GM18858 (cell line): Measurements from ENCODE around the gene OR5AS1.
"Not testable (repeated sequence)": the region's sequence is repeated elsewhere in the genome, so short reads cannot be mapped to it uniquely, and the experiment has no call there.

Experiments
- ATAC-seq: cut with Tn5 transposase; IDR thresholded peaks from one replicate; pipeline ENCODE4 v1.9.1; 2021; ENCODE audit not compliant: unreplicated experiment

Gene OR5AS1

GRCh38 chr11:56027354-56027753, at the start of gene OR5AS1:
Gene OR5AS1, plus strand, starts transcription at chr11:56027654. Its CDS starts 2,765 bp downstream, at chr11:56030419.
- no peak for ATAC-seq

GRCh38 chr11:55994525-55994924, 32.9 kb upstream of the OR5AS1 start, which contains the start of gene OR5F1:
Gene OR5F1, minus strand, starts transcription at chr11:55994625. Its CDS starts 0 bp downstream, at chr11:55994625.
- no peak for ATAC-seq

- ATAC-seq: no peak
Observed at GRCh38 chr11:56010716-56011115, 16.7 kb upstream of the OR5AS1 start.

- no peak for ATAC-seq
Observed at GRCh38 chr11:56013805-56014204, 13.6 kb upstream of the OR5AS1 start.

DNA sequence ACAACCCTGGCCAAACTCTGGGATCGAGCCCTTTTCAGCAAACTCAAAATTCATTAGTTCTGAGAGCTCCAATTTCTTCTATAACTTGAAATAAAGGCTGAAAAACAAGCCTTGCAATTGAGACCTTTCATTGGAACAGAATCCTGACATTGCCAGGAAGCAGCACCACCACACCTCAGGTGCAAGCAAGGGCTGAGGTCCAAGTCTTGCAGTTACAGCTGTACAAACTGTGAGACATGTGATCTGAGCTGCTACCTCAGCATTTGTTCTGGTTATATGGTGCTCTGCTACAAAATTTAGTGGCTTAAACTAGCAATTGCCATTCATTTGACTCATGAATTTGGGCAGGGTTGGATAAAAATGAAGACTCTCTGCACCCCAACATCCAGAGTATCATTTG, 18.1 kb downstream of the OR5AS1 start:
- no peak for ATAC-seq

DNA sequence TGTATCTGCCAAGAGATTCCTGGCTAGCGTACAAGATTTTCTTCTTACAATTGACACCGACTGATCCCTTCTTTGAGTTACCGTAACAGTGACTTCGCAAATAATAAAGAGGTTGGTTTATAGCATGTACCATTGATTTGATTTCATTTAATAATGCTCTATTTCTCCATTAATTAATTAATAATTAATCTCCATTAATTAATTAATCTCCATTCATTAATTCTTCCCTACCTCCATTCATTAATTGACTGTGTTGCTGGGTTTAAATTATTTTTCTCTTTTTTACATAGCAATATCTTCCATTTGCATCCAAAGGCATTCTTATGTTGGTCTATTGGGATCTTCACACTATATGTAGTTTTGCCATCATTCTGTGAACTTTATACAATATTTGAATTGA, 21.0 kb downstream of the OR5AS1 start:
- ATAC-seq: no peak

DNA sequence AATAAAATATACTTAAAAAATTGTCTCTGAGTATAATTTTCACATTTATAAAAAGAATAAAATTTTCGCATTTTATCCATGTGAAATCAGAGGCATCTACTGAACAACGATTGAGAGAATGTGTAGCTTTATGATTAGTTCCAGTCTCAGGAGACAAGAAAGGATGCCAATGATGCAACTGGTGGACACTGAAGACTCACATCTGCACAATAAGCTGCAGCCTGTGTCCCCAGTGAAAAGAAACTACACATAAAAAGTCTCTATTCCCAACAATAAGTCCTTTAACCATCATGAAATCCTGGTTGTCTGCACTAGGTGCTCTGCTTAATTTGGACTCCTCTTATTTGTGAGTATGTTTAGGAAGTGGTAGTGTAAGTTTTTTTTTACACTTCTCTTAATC, 22.0 kb downstream of the OR5AS1 start:
- no peak for ATAC-seq

- ATAC-seq: not testable (repeated sequence)
Observed at GRCh38 chr11:56056366-56056765, 28.9 kb downstream of the OR5AS1 start.

GRCh38 chr11:56057661-56058237, 30.3 kb downstream of the OR5AS1 start:
- not testable (repeated sequence) for ATAC-seq

GRCh38 chr11:56058260-56058780, 30.9 kb downstream of the OR5AS1 start:
- ATAC-seq: not testable (repeated sequence)

DNA sequence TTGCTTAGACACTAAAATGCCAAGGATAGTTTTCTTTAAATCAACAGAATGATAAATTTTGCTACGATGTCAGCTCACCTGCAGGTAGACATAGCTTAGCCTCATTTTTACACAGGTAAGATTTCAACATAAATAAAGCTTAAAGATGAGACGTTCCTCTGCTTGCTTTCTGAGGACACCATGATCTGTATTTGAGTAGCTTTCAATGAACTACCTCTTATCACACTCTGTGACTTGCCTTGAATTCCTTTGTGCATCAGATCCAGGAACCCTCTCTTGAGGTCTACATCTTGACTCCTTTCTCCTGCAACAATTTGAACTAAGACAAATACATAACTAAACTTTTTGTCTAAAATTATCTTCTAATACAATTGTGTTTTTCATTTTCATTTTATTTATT, 39.5 kb downstream of the OR5AS1 start:
- ATAC-seq: no peak
